ENCODE data around the gene POLR1F.

- TF ChIP-seq CTCF (IDR thresholded peaks at IDR 0.05) (no peak), EP300 (IDR thresholded peaks at IDR 0.05) (no peak)
Observed at GRCh38 chr7:19670806-19671205, 38.0 kb downstream of the POLR1F start.
